RCC 7860 (cell line): ENCODE results near the gene SYTL2.

ENCODE experiments used
- DNase-seq: peaks from one replicate; pipeline ENCODE4 v3.0.0-alpha.2; 2015; ENCODE audit warnings: low spot score
- FAIRE-seq: peaks from 2 replicates; lab custom pipeline; 2012; peaks lifted over from hg19 to GRCh38; lab: Jason Lieb, UNC

The SYTL2 gene

DNA sequence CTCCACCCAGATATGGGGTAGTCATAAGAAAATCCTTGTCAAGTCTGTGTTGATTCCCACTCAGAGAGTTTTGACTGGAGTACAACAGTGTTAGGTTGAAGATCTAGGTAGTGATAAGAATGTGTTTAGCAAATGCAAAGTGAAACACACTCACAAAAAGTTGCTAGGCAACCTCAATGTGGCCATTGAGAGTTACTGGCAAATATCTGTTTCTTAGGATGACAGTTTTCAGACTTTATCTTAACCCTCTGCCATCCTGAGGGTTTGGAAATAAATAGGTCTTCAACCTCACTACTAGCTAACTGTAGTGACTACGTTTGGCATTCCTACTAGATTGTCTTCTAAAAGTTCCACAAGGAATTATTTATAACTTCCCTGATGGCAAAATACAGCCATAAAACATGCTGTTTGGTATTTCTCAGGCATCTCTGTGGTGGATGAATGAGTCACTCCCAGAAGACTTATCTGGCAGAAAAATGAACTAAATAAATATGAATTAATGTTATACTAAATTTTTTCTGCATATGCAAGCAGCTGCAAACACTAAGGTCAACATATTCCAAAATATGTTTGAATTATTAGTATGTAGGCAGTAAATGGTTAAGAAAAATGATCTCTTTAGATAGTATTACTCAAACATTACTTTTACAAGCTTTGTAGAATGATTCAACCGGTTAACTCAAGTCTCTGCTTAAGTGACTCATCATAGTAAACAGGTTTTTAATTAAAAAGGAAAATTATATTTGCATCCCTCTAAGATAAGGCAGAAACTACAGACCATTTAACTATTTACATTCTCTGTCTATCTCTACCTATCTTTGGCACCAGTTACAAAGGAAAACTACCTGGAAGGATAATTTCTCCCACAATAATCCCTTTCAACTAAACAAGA, 17.1 kb upstream of the SYTL2 start:
- FAIRE-seq, result peak; percentile 74
- DNase-seq, result peak; percentile 73

GRCh38 chr11:85826116-85826855, 15.3 kb upstream of the SYTL2 start:
- DNase-seq (no peak), FAIRE-seq (no peak)

- no peak for DNase-seq
- no peak for FAIRE-seq
Measured at GRCh38 chr11:85825616-85826015, 14.7 kb upstream of the SYTL2 start.

DNA sequence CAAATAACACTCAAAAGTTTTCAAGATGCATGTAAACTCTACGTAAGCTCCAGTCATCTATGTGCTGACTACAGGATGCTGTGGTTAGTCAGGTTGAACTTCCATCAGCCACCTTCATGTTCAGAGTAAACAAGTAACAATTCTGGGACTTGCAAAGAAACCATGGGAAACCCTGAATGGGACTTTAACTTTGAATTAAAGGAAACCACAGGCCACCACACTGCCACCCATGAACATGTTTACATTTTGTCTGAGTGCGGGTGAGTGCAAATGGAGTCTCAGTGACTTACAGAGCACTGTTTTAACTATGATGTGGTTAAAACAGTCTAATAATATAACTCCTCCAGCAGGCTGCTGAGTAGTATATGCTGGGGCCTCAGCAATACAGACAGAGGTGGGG, 12.9 kb upstream of the SYTL2 start:
- FAIRE-seq, result no peak
- no peak for DNase-seq

DNA sequence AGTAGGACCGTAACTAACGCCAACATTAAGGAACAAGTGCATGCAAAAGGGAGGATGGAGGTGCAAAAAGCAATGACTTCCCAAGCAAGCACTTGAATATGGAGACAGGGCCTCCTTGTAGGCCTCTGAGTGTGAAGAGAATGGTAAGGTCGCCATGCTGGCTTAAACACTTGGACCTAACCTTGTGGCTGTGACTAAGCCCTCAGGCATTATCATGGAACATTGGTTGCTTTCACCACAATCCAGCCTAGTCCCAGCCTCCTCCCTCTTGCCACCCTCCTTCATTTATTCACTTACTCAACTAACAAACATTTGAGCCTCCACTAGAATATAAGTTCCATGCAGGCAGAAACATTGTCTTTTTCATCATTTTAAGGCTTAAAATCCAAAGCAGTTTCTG, 11.9 kb upstream of the SYTL2 start:
- peak; percentile 74 for DNase-seq
- FAIRE-seq, result peak; percentile 90

DNA sequence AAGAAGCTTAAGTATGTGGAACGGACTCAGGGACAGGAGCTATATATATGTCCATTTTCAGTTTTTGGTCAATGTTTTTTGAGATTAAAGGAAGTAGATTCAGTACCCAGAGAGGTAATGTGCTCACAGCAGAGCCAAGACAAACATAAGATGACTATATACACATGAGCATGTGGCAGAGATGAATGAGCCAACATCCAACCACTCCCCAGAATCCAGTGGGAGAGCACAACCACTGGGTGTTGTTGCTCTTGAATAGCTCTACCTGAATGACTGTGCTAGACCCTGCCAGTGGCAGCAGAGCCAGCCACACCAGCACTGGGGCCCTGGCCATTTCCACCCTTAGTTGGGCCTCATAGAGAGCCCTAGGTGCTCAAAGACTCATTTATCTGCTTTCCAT, 10.7 kb upstream of the SYTL2 start:
- DNase-seq (peak; percentile 52), FAIRE-seq (no peak)

DNA sequence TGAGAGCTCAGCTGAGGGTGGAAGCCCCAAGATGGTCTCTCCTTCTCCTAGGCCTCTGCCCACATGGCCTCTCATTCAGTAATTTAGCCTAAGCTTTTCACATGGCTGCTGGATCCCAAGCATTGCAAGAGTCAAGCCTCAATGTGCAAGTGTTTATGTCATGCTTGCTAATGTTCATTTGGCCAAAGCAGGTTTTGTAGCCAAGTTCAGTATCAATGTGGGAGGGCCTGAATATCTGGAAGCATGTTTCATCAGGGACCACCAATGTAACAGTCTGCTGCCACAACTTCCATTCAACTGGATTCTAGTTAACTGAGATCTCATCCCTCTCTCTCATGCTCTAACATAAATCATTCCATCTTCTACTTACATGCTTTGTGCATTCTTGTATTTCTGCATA, 8.5 kb upstream of the SYTL2 start:
- DNase-seq, result no peak
- FAIRE-seq, result no peak

DNA sequence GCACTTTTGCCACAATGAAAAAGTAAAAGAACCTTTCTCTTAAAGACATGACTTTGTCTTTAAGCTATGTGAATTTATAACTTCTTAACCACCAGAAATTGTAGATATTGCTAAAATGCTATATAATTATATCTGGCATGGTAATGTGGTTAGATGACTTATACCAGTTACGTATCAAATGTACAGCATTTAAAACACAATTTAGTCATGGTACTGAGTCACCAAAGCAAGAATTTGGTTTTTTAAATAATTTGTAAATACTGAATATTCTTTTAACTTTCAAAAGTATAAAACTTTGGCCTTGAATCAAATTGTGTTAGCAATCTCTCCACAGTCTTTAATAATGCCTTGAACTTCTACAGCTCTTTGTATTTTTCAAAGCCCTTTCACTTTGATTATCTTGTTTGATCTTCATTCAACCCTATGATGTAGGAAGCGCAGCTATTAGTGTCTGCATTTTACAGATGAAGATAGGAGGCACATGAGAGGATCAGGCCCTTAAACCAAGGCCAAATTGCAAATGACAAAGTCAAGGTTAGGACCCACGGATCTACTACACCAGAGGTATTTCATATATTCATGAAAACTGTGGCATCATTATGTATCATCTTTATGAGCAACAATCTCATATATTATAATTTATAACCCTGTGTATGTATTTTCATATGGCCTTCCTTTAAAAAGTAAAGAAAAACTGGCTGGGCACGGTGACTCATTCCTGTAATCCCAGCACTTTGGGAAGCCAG, 4.4 kb upstream of the SYTL2 start:
- peak; percentile 8 for DNase-seq
- peak; percentile 27 for FAIRE-seq

DNA sequence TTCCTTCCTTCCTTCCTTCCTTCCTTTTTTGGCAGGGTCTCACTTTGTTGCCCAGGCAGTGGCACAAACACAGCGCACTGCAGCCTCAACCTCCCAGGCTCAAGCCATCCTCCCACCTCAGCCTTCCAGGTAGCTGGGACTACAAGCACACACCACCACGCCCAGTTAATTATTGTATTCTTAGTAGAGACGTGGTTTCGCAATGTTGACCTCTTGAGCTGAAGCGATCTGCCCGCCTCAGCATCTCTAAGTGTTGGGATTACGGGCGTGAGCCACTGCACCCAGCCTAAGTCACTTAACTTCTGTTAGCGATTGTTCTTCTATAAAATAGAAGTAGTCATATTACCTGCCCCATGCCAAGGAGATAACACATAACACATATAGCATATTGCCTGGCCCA, 2.8 kb upstream of the SYTL2 start:
- DNase-seq (no peak), FAIRE-seq (no peak)

GRCh38 chr11:85811624-85812023, 683 bp upstream of the SYTL2 start:
- no peak for FAIRE-seq
- no peak for DNase-seq

- no peak for DNase-seq
- no peak for FAIRE-seq
Measured at GRCh38 chr11:85810521-85810870, 445 bp downstream of the SYTL2 start.

DNA sequence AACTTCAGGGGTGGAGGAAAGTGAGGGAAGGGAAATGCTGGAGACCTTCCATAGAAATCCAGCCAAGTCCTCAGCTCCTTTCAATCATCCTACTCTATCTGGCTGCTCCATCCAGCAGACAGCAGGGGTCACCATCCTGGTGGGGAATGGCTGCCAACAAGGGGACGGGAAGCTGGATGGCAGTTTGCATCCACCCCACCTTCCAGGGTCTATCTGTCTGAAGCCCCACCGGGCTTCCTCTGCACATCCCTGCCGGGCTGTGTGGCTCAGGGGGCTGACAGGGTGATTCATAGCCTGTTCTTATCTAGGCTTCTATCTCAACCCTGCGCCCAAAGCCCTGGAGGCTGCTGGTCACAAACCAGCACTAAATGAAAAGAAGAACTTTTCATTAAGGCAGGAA, 1.1 kb downstream of the SYTL2 start:
- FAIRE-seq (no peak), DNase-seq (no peak)

- DNase-seq, result no peak
- FAIRE-seq, result no peak
Measured at GRCh38 chr11:85809191-85809590, 1.8 kb downstream of the SYTL2 start.

GRCh38 chr11:85806876-85807275, 4.1 kb downstream of the SYTL2 start:
- FAIRE-seq (no peak), DNase-seq (no peak)

DNA sequence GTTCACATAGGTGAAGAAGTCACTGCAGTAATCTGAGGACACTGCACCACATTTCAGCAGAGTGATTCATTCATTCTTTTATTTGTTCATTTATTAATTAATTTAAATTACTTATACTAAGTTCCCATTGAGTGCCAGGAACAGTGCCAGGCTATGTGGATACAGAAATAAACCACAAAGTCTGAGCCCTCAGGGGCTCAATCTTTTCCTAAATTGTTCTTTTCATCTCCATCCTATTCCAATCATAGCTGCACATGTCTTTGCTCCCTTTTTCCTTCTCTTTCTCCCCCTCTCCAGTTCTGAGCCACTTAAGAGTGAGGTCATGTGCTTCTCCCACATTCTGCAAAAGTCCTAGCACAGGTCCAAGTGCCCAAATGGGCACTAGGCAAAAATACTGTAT, 4.9 kb downstream of the SYTL2 start:
- FAIRE-seq, result no peak
- no peak for DNase-seq

GRCh38 chr11:85805387-85805786, 5.6 kb downstream of the SYTL2 start:
- FAIRE-seq, result no peak

GRCh38 chr11:85803920-85804319, 7.0 kb downstream of the SYTL2 start:
- DNase-seq, result no peak

More at GRCh38 chr11:85805387-85805786, 5.6 kb downstream of the SYTL2 start:
- DNase-seq, result no peak

GRCh38 chr11:85803303-85803702, 7.6 kb downstream of the SYTL2 start:
- DNase-seq (no peak), FAIRE-seq (no peak)

More at GRCh38 chr11:85803920-85804319, 7.0 kb downstream of the SYTL2 start:
- FAIRE-seq, result no peak

- DNase-seq (no peak), FAIRE-seq (no peak)
Measured at GRCh38 chr11:85801527-85801926, 9.4 kb downstream of the SYTL2 start.

DNA sequence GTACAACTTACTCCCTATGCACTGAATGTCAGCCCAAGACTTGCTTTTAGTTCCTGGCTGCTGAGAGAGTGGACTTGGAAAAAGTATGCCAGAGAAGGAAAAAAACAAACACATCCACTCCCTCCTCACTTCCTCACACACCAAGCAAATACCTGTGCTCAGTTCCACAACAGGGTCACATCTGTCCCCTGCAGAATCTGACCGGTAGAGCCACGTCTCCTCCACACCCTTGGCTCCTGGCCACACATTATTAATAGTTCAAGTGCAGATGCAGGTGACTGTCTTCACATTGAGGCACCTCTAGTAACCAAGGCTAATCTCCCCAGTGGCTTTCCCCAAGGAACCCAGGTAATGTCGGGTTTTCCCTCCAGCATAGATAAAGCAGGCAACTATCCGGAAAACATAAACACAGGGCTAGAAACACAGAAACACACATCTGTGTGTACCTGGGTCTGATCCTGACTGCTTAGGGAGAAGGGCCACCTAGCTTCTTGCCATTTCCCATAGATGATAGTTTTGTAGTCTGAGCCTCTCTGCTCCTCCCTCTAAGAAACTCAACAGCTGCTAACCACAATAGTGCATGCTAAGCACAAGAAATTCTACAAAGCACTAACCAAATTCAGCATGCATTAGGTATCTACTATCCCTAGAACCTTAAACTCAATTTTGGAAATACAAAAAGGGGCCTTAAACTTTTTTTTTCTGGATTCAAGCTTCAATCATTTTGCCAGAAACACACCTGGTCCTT, 10.2 kb downstream of the SYTL2 start:
- DNase-seq (no peak), FAIRE-seq (no peak)

DNA sequence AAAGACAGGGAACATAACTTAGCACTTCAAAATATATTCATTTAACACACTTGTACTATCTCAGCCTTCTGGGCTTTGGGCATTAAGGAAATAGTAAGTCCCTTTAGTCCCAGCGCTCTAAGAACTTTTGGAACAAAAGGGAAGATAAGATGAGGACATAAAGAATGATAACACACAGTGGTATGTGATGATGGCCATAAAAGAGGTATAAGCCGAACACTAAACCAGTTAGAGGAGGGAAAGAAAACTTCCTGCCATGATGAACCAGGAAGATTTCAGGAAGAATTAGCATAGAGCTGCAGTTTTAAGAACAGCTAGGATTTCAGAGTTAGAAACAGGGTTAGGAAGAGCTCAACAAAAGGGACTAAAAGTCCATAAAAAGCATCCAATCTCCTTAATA, 11.8 kb downstream of the SYTL2 start:
- FAIRE-seq, result no peak
- DNase-seq, result no peak
